NT2/D1 (cell line): ENCODE measurements around the gene SLIT3.
"Not testable (repeated sequence)": the region's sequence is repeated elsewhere in the genome, so short reads cannot be mapped to it uniquely, and the experiment has no call there.

Experiments used
- DNase-seq: peaks from one replicate; pipeline ENCODE4 v3.0.0-alpha.2; 2011; ENCODE audit warnings: low read depth, low spot score
- H3K27me3 ChIP-seq: 2 replicates; pipeline ENCODE4 v1.6.0; 2011; ENCODE audit warnings: mild to moderate bottlenecking; ENCODE audit not compliant: insufficient read length, insufficient read depth
- H3K36me3 ChIP-seq: 2 replicates; pipeline ENCODE4 v1.6.1; 2011; ENCODE audit warnings: mild to moderate bottlenecking, low read length, mixed read lengths; ENCODE audit not compliant: insufficient read depth, insufficient read length
- H3K4me1 ChIP-seq: 2 replicates; pipeline ENCODE4 v1.5.1; 2011; ENCODE audit not compliant: insufficient read depth, insufficient read length
- H3K4me3 ChIP-seq: 2 replicates; pipeline ENCODE4 v1.5.1; 2011; ENCODE audit warnings: low read depth; ENCODE audit not compliant: insufficient read length
- H3K9ac ChIP-seq: 2 replicates; pipeline ENCODE4 v1.6.0; 2011; ENCODE audit warnings: low read depth; ENCODE audit not compliant: insufficient read length
- H3K9me3 ChIP-seq: 2 replicates; pipeline ENCODE4 v1.5.1; 2011; ENCODE audit warnings: mild to moderate bottlenecking, low read length; ENCODE audit not compliant: insufficient read depth
- SUZ12 ChIP-seq: IDR thresholded peaks from 2 replicates; pipeline ENCODE4 v1.6.1; 2011; ENCODE audit not compliant: insufficient read length, insufficient read depth; ENCODE audit errors: extremely low read depth
- YY1 ChIP-seq: IDR thresholded peaks from 2 replicates; pipeline ENCODE4 v1.6.1; 2011; ENCODE audit not compliant: insufficient read length, insufficient read depth
- ZNF274 ChIP-seq: IDR thresholded peaks from 2 replicates; pipeline ENCODE4 v1.6.1; 2011; ENCODE audit warnings: mild to moderate bottlenecking, low read depth, low read length

Gene SLIT3

GRCh38 chr5:168747987-168748777, 552.8 kb downstream of the SLIT3 start:
- H3K36me3 ChIP-seq: no peaks in the 10 kb centered on the region
- H3K9ac ChIP-seq: no peak overlapping the region
- DNase-seq: peak; percentile 38
- no peak for TF ChIP-seq SUZ12
- no peak for TF ChIP-seq ZNF274
- TF ChIP-seq YY1: no peak
- peaks cover 8% of the 10 kb centered on the region for H3K27me3 ChIP-seq
- no peaks in the 10 kb centered on the region for H3K4me1 ChIP-seq
- no peaks in the 10 kb centered on the region for H3K9me3 ChIP-seq
- H3K4me3 ChIP-seq: no peak overlapping the region

DNA sequence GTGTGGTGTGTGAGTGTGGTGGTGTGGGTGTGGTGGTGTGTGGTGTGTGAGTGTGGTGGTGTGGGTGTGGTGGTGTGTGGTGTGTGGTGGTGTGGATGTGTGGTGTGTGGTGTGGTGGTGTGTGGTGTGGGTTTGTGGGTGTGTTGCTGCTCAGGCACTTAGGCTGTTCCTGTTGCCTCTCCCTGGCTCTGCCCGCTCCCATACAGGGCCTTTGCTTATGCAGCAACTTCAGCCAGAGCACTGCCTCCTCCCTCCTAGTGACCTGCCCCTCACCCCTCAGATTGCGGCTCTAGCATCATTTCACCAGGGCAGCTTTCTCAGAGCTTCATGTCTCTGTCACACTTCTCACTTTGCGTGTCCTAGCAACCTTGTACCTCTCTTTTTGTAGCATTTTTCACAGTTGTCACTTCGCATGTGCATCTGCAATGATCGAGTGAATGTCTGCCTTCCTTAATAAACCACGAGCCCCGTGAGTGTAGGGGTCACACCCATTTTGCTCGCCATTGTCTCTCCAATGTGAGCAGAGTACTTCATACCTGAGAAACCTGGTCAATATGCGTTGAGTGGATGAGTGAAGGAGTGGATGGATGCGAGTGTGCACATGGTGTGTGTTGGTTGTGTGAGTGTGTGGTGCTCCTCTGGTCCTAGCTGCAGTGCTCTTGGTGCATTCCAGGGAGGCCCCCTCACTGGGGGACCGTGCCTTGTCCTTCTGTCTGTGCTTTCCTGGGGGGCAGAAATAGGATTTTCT, 553.9 kb downstream of the SLIT3 start:
- no peak overlapping the region for H3K4me3 ChIP-seq
- H3K9ac ChIP-seq: no peak overlapping the region
- no peaks in the 10 kb centered on the region for H3K4me1 ChIP-seq
- DNase-seq: no peak
- H3K36me3 ChIP-seq: no peaks in the 10 kb centered on the region
- H3K9me3 ChIP-seq: no peaks in the 10 kb centered on the region
- peaks cover 8% of the 10 kb centered on the region for H3K27me3 ChIP-seq
- TF ChIP-seq YY1: no peak
- no peak for TF ChIP-seq SUZ12

DNA sequence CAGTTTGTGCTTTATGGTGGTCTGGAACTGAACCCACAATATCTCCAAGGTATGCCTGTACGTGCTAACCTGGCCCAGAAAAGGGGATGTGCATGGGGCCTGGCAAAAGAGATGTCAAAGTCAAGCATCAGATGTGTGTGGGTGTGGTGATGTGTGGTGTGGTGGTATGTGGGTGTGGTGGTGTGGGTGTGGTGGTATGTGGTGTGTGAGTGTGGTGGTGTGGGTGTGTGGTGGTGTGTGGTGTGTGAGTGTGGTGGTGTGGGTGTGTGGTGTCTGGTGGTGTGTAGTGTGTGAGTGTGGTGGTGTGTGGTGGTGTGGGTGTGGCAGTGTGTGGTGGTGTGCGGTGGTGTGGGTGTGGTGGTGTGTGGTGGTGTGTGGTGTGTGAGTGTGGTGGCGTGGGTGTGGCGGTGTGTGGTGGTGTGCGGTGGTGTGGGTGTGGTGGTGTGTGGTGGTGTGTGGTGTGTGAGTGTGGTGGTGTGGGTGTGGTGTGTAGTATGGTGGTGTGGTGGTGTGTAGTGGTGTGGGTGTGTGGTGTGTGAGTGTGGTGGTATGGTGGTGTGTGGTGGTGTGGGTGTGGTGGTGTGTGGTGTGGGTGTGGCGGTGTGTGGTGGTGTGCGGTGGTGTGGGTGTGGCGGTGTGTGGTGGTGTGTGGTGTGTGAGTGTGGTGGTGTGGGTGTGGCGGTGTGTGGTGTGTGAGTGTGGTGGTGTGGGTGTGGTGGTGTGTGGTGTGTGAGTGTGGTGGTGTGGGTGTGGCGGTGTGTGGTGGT, 554.6 kb downstream of the SLIT3 start:
- DNase-seq, H3K27me3 ChIP-seq, H3K4me3 ChIP-seq, H3K9ac ChIP-seq, H3K36me3 ChIP-seq, H3K4me1 ChIP-seq, H3K9me3 ChIP-seq: not testable (repeated sequence)

GRCh38 chr5:168743617-168744016, 557.3 kb downstream of the SLIT3 start:
- Histone ChIP-seq H3K4me1 (no peaks in the 10 kb centered on the region), H3K9ac (no peak overlapping the region), H3K9me3 (no peaks in the 10 kb centered on the region), H3K27me3 (peaks cover 8% of the 10 kb centered on the region), H3K36me3 (no peaks in the 10 kb centered on the region), H3K4me3 (no peak overlapping the region)
- no peak for TF ChIP-seq YY1
- no peak for TF ChIP-seq ZNF274
- TF ChIP-seq SUZ12: no peak
- DNase-seq: no peak

DNA sequence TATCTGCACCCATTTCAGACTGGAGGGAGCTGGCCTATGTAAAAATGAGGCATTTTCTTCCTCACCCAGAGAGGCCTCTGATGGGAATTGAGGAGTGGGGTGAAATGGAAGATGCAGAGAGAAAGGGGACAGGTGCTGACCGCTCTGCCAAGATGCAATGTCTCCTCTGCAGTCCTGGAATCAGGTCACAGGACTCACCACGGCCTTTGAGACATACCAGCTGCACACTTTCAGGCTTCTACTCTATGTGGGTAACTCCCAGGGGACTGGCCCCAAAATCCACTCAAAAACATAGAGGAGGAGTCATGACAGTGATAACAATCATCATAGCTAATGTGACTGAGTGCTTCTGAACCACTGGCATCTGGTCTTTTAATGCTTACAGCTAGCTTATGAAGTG, 558.6 kb downstream of the SLIT3 start:
- DNase-seq, H3K4me1 ChIP-seq, H3K36me3 ChIP-seq, H3K9ac ChIP-seq, H3K9me3 ChIP-seq, H3K27me3 ChIP-seq, H3K4me3 ChIP-seq: not testable (repeated sequence)

DNA sequence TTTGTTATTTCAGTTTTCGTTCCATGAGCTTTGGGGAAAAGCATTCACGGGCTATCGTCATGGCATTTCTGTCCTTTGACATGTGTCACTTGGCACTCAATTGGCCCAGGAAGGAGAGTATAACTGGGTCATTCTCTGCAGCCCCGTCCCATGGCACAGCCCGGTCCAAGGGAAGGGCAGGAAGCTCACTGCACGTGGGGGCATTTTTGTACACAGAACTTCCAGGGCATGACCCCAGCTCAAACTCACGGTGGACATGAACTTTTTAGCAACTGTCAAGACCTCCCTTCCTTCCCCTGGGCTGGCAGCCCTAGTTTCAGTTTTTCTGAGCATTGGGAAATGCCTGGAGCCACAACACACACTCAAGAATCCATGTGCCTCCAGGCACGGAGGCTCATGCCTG, 560.1 kb downstream of the SLIT3 start:
- Histone ChIP-seq H3K27me3 (no peaks in the 10 kb centered on the region), H3K4me3 (no peak overlapping the region), H3K36me3 (no peaks in the 10 kb centered on the region), H3K4me1 (no peaks in the 10 kb centered on the region), H3K9ac (no peak overlapping the region), H3K9me3 (no peaks in the 10 kb centered on the region)
- no peak for TF ChIP-seq YY1
- TF ChIP-seq SUZ12: no peak
- TF ChIP-seq ZNF274: no peak
- DNase-seq: no peak

GRCh38 chr5:168740092-168740800, 560.7 kb downstream of the SLIT3 start:
- Histone ChIP-seq H3K4me3 (no peak overlapping the region), H3K9ac (no peak overlapping the region), H3K36me3 (no peaks in the 10 kb centered on the region), H3K4me1 (no peaks in the 10 kb centered on the region), H3K9me3 (no peaks in the 10 kb centered on the region), H3K27me3 (no peaks in the 10 kb centered on the region)
- TF ChIP-seq SUZ12 (no peak), ZNF274 (no peak), YY1 (no peak)
- DNase-seq: no peak
